H1 (cell line): Measurements from ENCODE around the gene CPLANE2. TPM values are rescaled to one million over a fixed set of nuclear protein-coding genes. Genes with fewer than 3 reads are reported as not detected.

Experiments
- CTCF ChIA-PET: fragments of 300-600 bp; sonication (Branson Sonifier 250); formaldehyde crosslinking; loops from one replicate; lab custom pipeline; 2021; ENCODE audit not compliant: partially characterized antibody; lab: Charles Lee
- POLR2A ChIA-PET: fragments of 300-600 bp; sonication (Branson Sonifier 250); formaldehyde crosslinking; loops from one replicate; lab custom pipeline; 2021; ENCODE audit warnings: inconsistent platforms; ENCODE audit not compliant: partially characterized antibody; lab: Charles Lee
- DNase-seq, 2 experiments: peaks; one replicate each; pipeline versions ENCODE4 v3.0.0 to v3.0.0-alpha.2; 2010 to 2022; ENCODE audit warnings: low spot score in 2 of 2, low read depth in 1 of 2, mixed read lengths in 1 of 2
- FAIRE-seq: peaks from 2 replicates; lab custom pipeline; 2011; peaks lifted over from hg19 to GRCh38; lab: Jason Lieb, UNC
- H2AFZ ChIP-seq: 2 replicates; pipeline ENCODE4 v1.8.1; 2012; ENCODE audit warnings: low read length, inconsistent platforms
- H2AK5ac ChIP-seq: 2 replicates; pipeline ENCODE4 v1.6.1; 2013; ENCODE audit warnings: low read depth, low read length
- H2BK120ac ChIP-seq: replicated peaks from 2 replicates; pipeline ENCODE3; 2013; ENCODE audit warnings: low read depth, low read length, inconsistent platforms
- H2BK12ac ChIP-seq: 2 replicates; pipeline ENCODE4 v1.6.1; 2013; ENCODE audit warnings: low read depth, low read length
- H2BK15ac ChIP-seq: 2 replicates; pipeline ENCODE4 v1.6.1; 2013; ENCODE audit warnings: low read length
- H2BK20ac ChIP-seq: 2 replicates; pipeline ENCODE4 v1.6.1; 2013; ENCODE audit warnings: low read length
- H2BK5ac ChIP-seq: 2 replicates; pipeline ENCODE4 v1.6.1; 2013; ENCODE audit warnings: low read depth, low read length
- H3K14ac ChIP-seq: 2 replicates; pipeline ENCODE4 v1.6.1; 2013; ENCODE audit warnings: inconsistent platforms; ENCODE audit not compliant: insufficient read length
- H3K18ac ChIP-seq: 2 replicates; pipeline ENCODE4 v1.6.1; 2013; ENCODE audit warnings: low read length; ENCODE audit errors: extremely low read depth
- H3K23ac ChIP-seq: 2 replicates; pipeline ENCODE4 v1.6.1; 2013; ENCODE audit warnings: inconsistent platforms; ENCODE audit not compliant: insufficient read length
- H3K23me2 ChIP-seq: 2 replicates; pipeline ENCODE4 v1.6.1; 2013; ENCODE audit warnings: low read depth, low read length
- H3K27ac ChIP-seq: 2 replicates; pipeline ENCODE4 v1.6.1; 2011; ENCODE audit warnings: low read depth, low read length, inconsistent platforms
- H3K27me3 ChIP-seq, 4 experiments: replicated peaks in 1 of 4; 1 replicate in 1 of 4; 2 replicates in 3 of 4; pipeline versions ENCODE4 v1.6.1 to v1.8.1; 2011 to 2013; ENCODE audit warnings: low read length in 3 of 4, mild to moderate bottlenecking in 3 of 4, inconsistent platforms in 2 of 4, mixed read lengths in 2 of 4, moderate library complexity in 1 of 4; ENCODE audit not compliant: control insufficient read depth in 3 of 4, insufficient read depth in 3 of 4; ENCODE audit errors: extremely low read depth in 1 of 4
- H3K36me3 ChIP-seq, 4 experiments: 2 replicates each; pipeline versions ENCODE4 v1.6.1 to v1.8.1; 2011 to 2013; ENCODE audit warnings: mild to moderate bottlenecking in 4 of 4, low read length in 3 of 4, moderate library complexity in 2 of 4, control low read depth in 1 of 4, inconsistent platforms in 1 of 4; ENCODE audit not compliant: insufficient read depth in 4 of 4, control insufficient read depth in 2 of 4
- H3K4ac ChIP-seq: replicated peaks from 2 replicates; pipeline ENCODE3; 2013; ENCODE audit warnings: low read length, low read depth, mixed read lengths, inconsistent platforms; ENCODE audit not compliant: insufficient read length
- H3K4me1 ChIP-seq, 4 experiments: replicated peaks in 1 of 4; 1 replicate in 1 of 4; 2 replicates in 3 of 4; pipeline versions ENCODE4 v1.6.1 to v1.8.1; 2011 to 2013; ENCODE audit warnings: low read length in 3 of 4, inconsistent platforms in 2 of 4, mixed read lengths in 1 of 4; ENCODE audit not compliant: insufficient read depth in 4 of 4, control insufficient read depth in 3 of 4
- H3K4me2 ChIP-seq, 2 experiments: 2 replicates each; pipeline versions ENCODE4 v1.6.1 to v1.8.1; 2011 to 2013; ENCODE audit warnings: low read depth in 2 of 2, low read length in 2 of 2, control low read depth in 1 of 2, inconsistent platforms in 1 of 2, mild to moderate bottlenecking in 1 of 2; ENCODE audit not compliant: insufficient read depth in 1 of 2
- H3K4me3 ChIP-seq, 4 experiments: fragments of 200-600, 300-600 bp in 1 of 4; sonication (generic), shearing (Covaris generic), sonication (Bioruptor Twin) in 1 of 4; 2 replicates each; pipeline versions ENCODE4 v1.5.1 to v1.8.1; 2011 to 2016; ENCODE audit warnings: low read length in 4 of 4, low read depth in 3 of 4, control low read depth in 2 of 4, inconsistent platforms in 2 of 4, mild to moderate bottlenecking in 2 of 4, mixed read lengths in 1 of 4, moderate library complexity in 1 of 4; ENCODE audit not compliant: insufficient read depth in 2 of 4; ENCODE audit errors: extremely low read depth in 1 of 4
- H3K56ac ChIP-seq: replicated peaks from 2 replicates; pipeline ENCODE3; 2013; ENCODE audit warnings: low read depth, mild to moderate bottlenecking, mixed read lengths, low read length, inconsistent platforms; ENCODE audit not compliant: insufficient read length
- H3K79me1 ChIP-seq: 2 replicates; pipeline ENCODE4 v1.6.1; 2013; ENCODE audit warnings: low read depth, low read length, control low read depth
- H3K79me2 ChIP-seq, 2 experiments: 2 replicates each; pipeline versions ENCODE4 v1.6.1 to v1.8.1; 2012 to 2013; ENCODE audit warnings: low read length in 2 of 2, mild to moderate bottlenecking in 2 of 2, inconsistent platforms in 1 of 2; ENCODE audit not compliant: insufficient read depth in 2 of 2, control insufficient read depth in 1 of 2
- H3K9ac ChIP-seq, 4 experiments: replicated peaks in 1 of 4; 1 replicate in 1 of 4; 2 replicates in 3 of 4; pipeline versions ENCODE4 v1.6.1 to v1.8.1; 2011 to 2013; ENCODE audit warnings: low read depth in 3 of 4, low read length in 3 of 4, control low read depth in 2 of 4, mild to moderate bottlenecking in 2 of 4, moderate library complexity in 2 of 4, inconsistent platforms in 1 of 4; ENCODE audit errors: extremely low read depth in 1 of 4
- H3K9me3 ChIP-seq, 2 experiments: 2 replicates each; pipeline versions ENCODE4 v1.6.1 to v1.8.1; 2012 to 2013; ENCODE audit warnings: mild to moderate bottlenecking in 2 of 2, moderate library complexity in 2 of 2, control low read depth in 1 of 2, inconsistent platforms in 1 of 2, low read depth in 1 of 2, low read length in 1 of 2, mixed read lengths in 1 of 2; ENCODE audit not compliant: insufficient read depth in 2 of 2
- H4K20me1 ChIP-seq, 2 experiments: replicated peaks in 1 of 2; 2 replicates each; pipeline versions ENCODE3 to v1.8.1; 2011 to 2013; ENCODE audit warnings: inconsistent platforms in 2 of 2, low read length in 2 of 2, mild to moderate bottlenecking in 1 of 2; ENCODE audit not compliant: insufficient read depth in 2 of 2, control insufficient read depth in 1 of 2
- H4K5ac ChIP-seq: 2 replicates; pipeline ENCODE4 v1.6.1; 2013; ENCODE audit warnings: low read length, low read depth, mixed read lengths, inconsistent platforms; ENCODE audit not compliant: insufficient read length
- H4K8ac ChIP-seq: 2 replicates; pipeline ENCODE4 v1.8.0; 2013; ENCODE audit warnings: mild to moderate bottlenecking, moderate library complexity, low read length, inconsistent platforms; ENCODE audit not compliant: insufficient read depth; ENCODE audit errors: extremely low read depth
- H4K91ac ChIP-seq: replicated peaks from 2 replicates; pipeline ENCODE3; 2013; ENCODE audit warnings: low read length, mixed read lengths, inconsistent platforms; ENCODE audit not compliant: insufficient read length
- BACH1 ChIP-seq: IDR thresholded peaks from 2 replicates; pipeline ENCODE4 v1.6.1; 2012; ENCODE audit warnings: low read length, improper control_type of control experiment
- BCL11A ChIP-seq, 2 experiments: IDR thresholded peaks; one replicate each; pipeline ENCODE4 v1.6.1; 2011; ENCODE audit warnings: low read depth in 2 of 2, low read length in 2 of 2, mild to moderate bottlenecking in 2 of 2
- CHD1 ChIP-seq: IDR thresholded peaks from 2 replicates; pipeline ENCODE4 v1.6.1; 2012; ENCODE audit warnings: low read depth, low read length, improper control_type of control experiment
- EZH2 ChIP-seq: fragments of 200-600 bp; sonication (generic); IDR thresholded peaks from 2 replicates; pipeline ENCODE4 v1.7.1; 2012; ENCODE audit warnings: low read depth, mild to moderate bottlenecking, moderate library complexity, low read length, inconsistent platforms; ENCODE audit not compliant: severe bottlenecking
- SAP30 ChIP-seq: fragments of 300-600 bp; sonication (generic); IDR thresholded peaks from 2 replicates; pipeline ENCODE4 v1.7.1; 2012; ENCODE audit warnings: low read length, moderate library complexity, mild to moderate bottlenecking, inconsistent platforms; ENCODE audit not compliant: insufficient read depth, insufficient replicate concordance
- SIN3A ChIP-seq, 2 experiments: IDR thresholded peaks in 1 of 2; conservative IDR thresholded peaks in 1 of 2; 2 replicates each; pipeline ENCODE4 v1.6.1; 2011 to 2012; ENCODE audit warnings: low read length in 2 of 2, improper control_type of control experiment in 1 of 2, low read depth in 1 of 2, mild to moderate bottlenecking in 1 of 2
- SP2 ChIP-seq: IDR thresholded peaks from 2 replicates; pipeline ENCODE4 v1.6.1; 2012; ENCODE audit warnings: mild to moderate bottlenecking, low read length, inconsistent platforms
- SP4 ChIP-seq: IDR thresholded peaks from 2 replicates; pipeline ENCODE4 v1.6.1; 2012; ENCODE audit warnings: low read length, inconsistent platforms
- SUZ12 ChIP-seq: fragments of 200-600 bp; sonication (generic); IDR thresholded peaks from 2 replicates; pipeline ENCODE4 v1.6.1; 2012; ENCODE audit warnings: mild to moderate bottlenecking, inconsistent platforms, low read length, moderate library complexity, mixed read lengths
- TAF1 ChIP-seq: IDR thresholded peaks from 2 replicates; pipeline ENCODE4 v1.6.1; 2011; ENCODE audit warnings: mild to moderate bottlenecking, low read depth, low read length
- TEAD4 ChIP-seq: IDR thresholded peaks from 2 replicates; pipeline ENCODE4 v1.6.1; 2012; ENCODE audit warnings: low read depth, low read length, inconsistent platforms, mixed read lengths
- YY1 ChIP-seq: IDR thresholded peaks from 2 replicates; pipeline ENCODE4 v1.6.1; 2011; ENCODE audit warnings: low read depth, mild to moderate bottlenecking, low read length
- WGBS, 2 experiments: shearing (Covaris generic) in 1 of 2; methylation state at CpG; one replicate each; pipeline versions ENCODE4 v1.1.6 to v1.1.7; 2013 to 2015; ENCODE audit warnings: low lambda C conversion rate in 2 of 2, mixed read lengths in 2 of 2, inconsistent platforms in 1 of 2, low coverage in 1 of 2, missing lambda C conversion rate in 1 of 2; ENCODE audit not compliant: insufficient replicate concordance in 2 of 2, insufficient coverage in 1 of 2, insufficient read length in 1 of 2; ENCODE audit errors: extremely low coverage in 1 of 2, missing lambda C conversion rate in 1 of 2; 5-methylcytosine and 5-hydroxymethylcytosine counted together
- polyA plus RNA-seq, 7 experiments: library from polyadenylated mRNA; depleted of rRNA in 3 of 7; stranded (reverse) in 5 of 7; unstranded in 2 of 7; fragments of >200 nt in 5 of 7; fragments of 200-250 nt in 2 of 7; gene quantifications; 1 replicate in 5 of 7; 2 replicates in 1 of 7; 4 replicates in 1 of 7; pipeline versions ENCODE4 v1.2.1 to v1.2.3, GENCODE V29; 2011 to 2013; ENCODE audit warnings: missing spikeins in 2 of 7, mixed read lengths in 2 of 7
- total RNA-seq: library from RNA; stranded (reverse); fragmentation: NEBNext Ultra II Directional; extraction: Animal tissue kit (Norgen Biotek cat#: 25700); gene quantifications from 2 replicates; pipeline ENCODE4 v1.2.1, GENCODE V29; 2021
- TF ChIP-seq, protein P1 (sequence below): IDR thresholded peaks from 2 replicates; pipeline ENCODE4 v1.6.1; 2012; ENCODE audit warnings: inconsistent platforms

Gene CPLANE2
- total and polyA plus RNA-seq, 2 of the 8 experiments (the other 6 are each of a cell fraction or from before 2014, with no cell fraction given) = 2.3 to 2.5 TPM

DNA sequence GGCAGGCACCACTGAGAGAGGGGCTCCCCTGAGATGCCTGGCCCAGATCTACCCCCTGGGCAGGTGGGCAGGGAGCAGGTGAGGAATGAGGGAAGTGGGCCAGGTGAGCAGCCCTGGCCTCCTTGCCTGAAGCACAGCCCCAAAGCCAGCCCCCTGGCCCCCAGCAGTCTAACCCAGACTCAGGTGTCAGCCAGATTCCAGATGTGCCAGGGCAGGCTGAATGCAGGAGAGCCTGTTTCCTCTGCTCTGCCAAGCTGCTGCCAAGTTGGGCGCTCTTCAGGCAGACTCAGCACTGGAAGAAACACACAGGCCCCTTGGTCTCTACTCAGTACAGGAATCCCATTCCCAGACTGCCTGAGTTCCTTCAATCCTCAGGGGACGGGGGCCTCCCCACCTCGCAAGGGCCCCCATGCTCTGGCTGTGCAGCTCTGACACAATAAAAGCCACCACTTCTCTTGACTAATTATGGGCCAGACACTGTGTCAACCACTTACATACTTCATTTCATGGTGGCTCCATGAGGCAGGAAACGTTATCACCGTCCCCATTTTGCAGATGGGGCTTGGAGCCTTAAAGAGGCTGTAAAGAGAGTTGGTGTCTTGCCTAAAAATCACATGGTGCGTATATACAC, 45.0 kb downstream of the CPLANE2 start:
- no peaks in the 10 kb centered on the region for H3K4me1 ChIP-seq
- no peaks in the 10 kb centered on the region for H4K20me1 ChIP-seq
- H2BK20ac ChIP-seq = no peak overlapping the region
- ChIA-PET POLR2A (interaction anchor here (0.9 to 1.2 kb wide), 3 partner anchors 8 to 113 kb away, joined by 3 to 4 read pairs (median 4); partner anchors contain the start of gene ARHGEF19), CTCF (interaction anchor here (0.8 to 17.1 kb wide), 9 partner anchors 11 to 249 kb away, joined by 3 to 569 read pairs (median 4); partner anchors contain the start of genes FAM131C and NECAP2)
- no peaks in the 10 kb centered on the region for H3K9me3 ChIP-seq
- H3K79me1 ChIP-seq = no peaks in the 10 kb centered on the region
- H4K8ac ChIP-seq = no peak overlapping the region; the same call in 1 of the 2 replicates
- no peak overlapping the region for H3K4me3 ChIP-seq
- no peaks in the 10 kb centered on the region for H3K27me3 ChIP-seq
- DNase-seq (no peak), FAIRE-seq (no peak)
- no peak overlapping the region for H2BK5ac ChIP-seq
- 89% methylated on average over 6 of the region's 6 CpGs; no CpG with 5 or more reads in 1 of the 2 experiments for WGBS, 2 experiments
- H3K36me3 ChIP-seq = no peaks in the 10 kb centered on the region
- no peak overlapping the region for H3K23ac ChIP-seq
- H3K14ac ChIP-seq = no peak overlapping the region
- no peak overlapping the region for H4K91ac ChIP-seq
- no peak overlapping the region for H4K5ac ChIP-seq
- no peak overlapping the region for H3K56ac ChIP-seq
- H3K79me2 ChIP-seq = no peaks in the 10 kb centered on the region
- no peaks in the 10 kb centered on the region; the same call in 1 of the 2 replicates for H3K23me2 ChIP-seq
- no peak overlapping the region for H3K4ac ChIP-seq
- no peak overlapping the region for H2AFZ ChIP-seq
- H3K18ac ChIP-seq = no peak overlapping the region
- no peak overlapping the region for H3K27ac ChIP-seq
- H2BK120ac ChIP-seq = no peak overlapping the region
- no peak overlapping the region for H3K4me2 ChIP-seq
- no peak overlapping the region for H2BK12ac ChIP-seq
- no peak overlapping the region for H3K9ac ChIP-seq
- no peak overlapping the region for H2BK15ac ChIP-seq
- H2AK5ac ChIP-seq = no peak overlapping the region
- TF ChIP-seq SAP30 (no peak), SP4 (no peak), TEAD4 (no peak), SUZ12 (no peak), CHD1 (no peak), BACH1 (no peak), TAF1 (no peak), SP2 (no peak), YY1 (no peak), BCL11A (IDR thresholded peaks at IDR 0.05; ENCODE audit: low read depth in 2 of 2, low read length in 2 of 2) (no peak), SIN3A (conservative IDR thresholded peaks at IDR 0.05 in 1 of 2, IDR thresholded peaks at IDR 0.05 in 1 of 2; ENCODE audit: low read depth in 1 of 2, low read length in 2 of 2) (no peak), EZH2 (no peak)
- TF ChIP-seq, protein P1, sequence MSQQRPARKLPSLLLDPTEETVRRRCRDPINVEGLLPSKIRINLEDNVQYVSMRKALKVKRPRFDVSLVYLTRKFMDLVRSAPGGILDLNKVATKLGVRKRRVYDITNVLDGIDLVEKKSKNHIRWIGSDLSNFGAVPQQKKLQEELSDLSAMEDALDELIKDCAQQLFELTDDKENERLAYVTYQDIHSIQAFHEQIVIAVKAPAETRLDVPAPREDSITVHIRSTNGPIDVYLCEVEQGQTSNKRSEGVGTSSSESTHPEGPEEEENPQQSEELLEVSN = no peak
